Measurements from ENCODE around the gene SCARF2.

GRCh38 chr22:20430101-20430719 lies 7.4 kb downstream of the SCARF2 start:
- no peak for TF ChIP-seq EZH2 (IDR thresholded peaks at IDR 0.05; ENCODE audit: insufficient read depth, poor library complexity, severe bottlenecking)
- no peak for TF ChIP-seq EZH2phosphoT487 (IDR thresholded peaks at IDR 0.05; ENCODE audit: insufficient read depth, low read depth)

All from GM23248 (cell line).